NT2/D1 (cell line): Measurements from ENCODE around the gene FAM83E.

Experiments used
- SUZ12 ChIP-seq: IDR thresholded peaks from 2 replicates; pipeline ENCODE4 v1.6.1; 2011; ENCODE audit not compliant: insufficient read length, insufficient read depth; ENCODE audit errors: extremely low read depth
- YY1 ChIP-seq: IDR thresholded peaks from 2 replicates; pipeline ENCODE4 v1.6.1; 2011; ENCODE audit not compliant: insufficient read length, insufficient read depth
- ZNF274 ChIP-seq: IDR thresholded peaks from 2 replicates; pipeline ENCODE4 v1.6.1; 2011; ENCODE audit warnings: mild to moderate bottlenecking, low read depth, low read length

- TF ChIP-seq ZNF274 (no peak), SUZ12 (no peak), YY1 (no peak)
Measured at GRCh38 chr19:48654299-48655059, 39.6 kb upstream of the FAM83E start.
